A673 (cell line): ENCODE measurements around the gene GULP1.

Source experiments
- CTCF ChIP-seq: fragments of 300-800, 200-600 bp; sonication (generic); conservative IDR thresholded peaks from 2 replicates; pipeline ENCODE4 v1.5.1; 2017; ENCODE audit warnings: low read depth, mild to moderate bottlenecking, antibody characterized with exemption, low read length, moderate library complexity, mixed read lengths
- EZH2 ChIP-seq: fragments of 200-600 bp; sonication (generic); IDR thresholded peaks from 2 replicates; pipeline ENCODE4 v1.6.1; 2017; ENCODE audit warnings: borderline replicate concordance, low read depth, mild to moderate bottlenecking, mixed read lengths, antibody characterized with exemption, low read length; ENCODE audit not compliant: poor library complexity, severe bottlenecking

DNA sequence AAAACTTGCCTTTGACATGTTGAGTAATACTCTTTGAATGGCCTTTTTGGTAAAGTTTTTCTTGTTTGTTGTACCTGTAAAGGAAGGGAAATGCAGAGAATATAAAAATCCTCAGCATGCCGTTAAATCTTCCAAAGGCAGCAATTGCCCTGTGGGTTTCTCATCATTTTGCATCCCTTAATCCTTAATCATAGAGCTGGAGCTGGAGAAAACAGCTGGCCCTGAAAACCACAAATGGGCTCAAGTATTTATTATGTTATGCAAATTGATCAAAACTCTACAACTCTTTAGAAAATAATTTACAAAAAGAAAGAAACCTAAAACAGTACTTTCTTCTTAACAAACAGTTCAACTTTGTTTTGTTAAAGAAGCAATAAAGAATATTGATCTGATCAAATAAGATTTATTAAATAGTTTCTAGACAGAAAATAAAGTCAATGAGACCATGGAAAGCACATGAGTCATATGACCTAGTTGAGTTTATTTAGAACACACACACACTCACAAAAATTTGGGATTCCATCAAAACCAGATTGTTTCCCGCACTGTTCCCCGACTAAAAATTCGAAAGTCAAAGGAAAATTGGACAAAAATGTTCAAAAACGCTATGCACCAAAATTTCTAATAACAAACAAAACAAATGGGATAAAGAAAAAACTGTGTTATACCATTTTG lies 309.0 kb downstream of the GULP1 start:
- TF ChIP-seq CTCF = no peak
- TF ChIP-seq EZH2 = no peak
